NCI-H146 treated with DMSO at 0.1 percent for 48 hours (cell line): Measurements from ENCODE around the gene ANKRD62.
"Not testable (repeated sequence)": the region's sequence is repeated elsewhere in the genome, so short reads cannot be mapped to it uniquely, and the experiment has no call there.

Source experiments
- DNase-seq: peaks from one replicate; lab custom pipeline; 2025; ENCODE audit not compliant: unreplicated experiment; lab: John Stamatoyannopoulos, UW

Gene ANKRD62

DNA sequence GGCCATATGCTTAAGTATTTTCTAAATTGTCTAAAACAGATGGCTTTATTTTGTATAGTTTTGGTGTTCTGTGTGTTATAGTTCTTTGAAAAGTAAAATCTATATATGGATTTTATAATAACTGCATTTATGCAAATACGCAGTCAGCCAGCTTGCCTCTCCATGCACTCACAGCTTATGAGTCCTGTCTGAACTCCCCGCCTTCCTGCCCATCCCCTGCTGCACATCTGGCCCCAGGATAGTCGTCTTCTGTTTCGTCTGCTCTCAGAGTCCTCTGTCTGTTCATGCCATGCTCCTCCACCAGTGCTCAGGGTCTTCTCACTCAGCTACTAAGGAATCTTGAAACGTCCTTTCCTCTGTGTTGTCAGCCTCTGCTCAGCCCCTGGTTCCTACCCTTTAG, 28.2 kb upstream of the ANKRD62 start:
- no peak for DNase-seq

- no peak for DNase-seq
Measured at GRCh38 chr18:12066910-12067511, 26.6 kb upstream of the ANKRD62 start.

DNA sequence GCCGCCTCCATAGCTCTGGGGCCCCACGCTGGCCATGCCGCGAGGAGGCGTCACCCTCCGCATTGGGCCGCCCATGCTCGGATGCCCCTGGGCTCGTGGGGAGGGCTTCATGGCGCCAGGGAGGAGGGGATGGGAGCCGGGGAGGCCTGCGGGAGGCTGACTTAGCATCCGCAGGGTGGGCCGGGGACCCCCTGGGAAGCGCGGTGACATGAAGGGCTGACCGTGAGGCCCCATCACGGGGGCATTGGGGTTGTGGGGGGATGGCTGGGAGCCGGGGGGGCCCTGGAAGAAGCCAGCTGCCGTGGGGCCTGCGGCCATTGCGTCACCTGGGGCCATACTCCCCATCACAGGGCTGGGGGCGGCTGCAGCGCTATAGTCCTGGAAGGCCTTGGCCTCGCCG, 26.0 kb upstream of the ANKRD62 start:
- no peak for DNase-seq

GRCh38 chr18:12068316-12068949, 25.2 kb upstream of the ANKRD62 start:
- not testable (repeated sequence) for DNase-seq

- no peak for DNase-seq
Measured at GRCh38 chr18:12068950-12069320, 24.7 kb upstream of the ANKRD62 start.

GRCh38 chr18:12071066-12071465, 22.6 kb upstream of the ANKRD62 start:
- not testable (repeated sequence) for DNase-seq

DNA sequence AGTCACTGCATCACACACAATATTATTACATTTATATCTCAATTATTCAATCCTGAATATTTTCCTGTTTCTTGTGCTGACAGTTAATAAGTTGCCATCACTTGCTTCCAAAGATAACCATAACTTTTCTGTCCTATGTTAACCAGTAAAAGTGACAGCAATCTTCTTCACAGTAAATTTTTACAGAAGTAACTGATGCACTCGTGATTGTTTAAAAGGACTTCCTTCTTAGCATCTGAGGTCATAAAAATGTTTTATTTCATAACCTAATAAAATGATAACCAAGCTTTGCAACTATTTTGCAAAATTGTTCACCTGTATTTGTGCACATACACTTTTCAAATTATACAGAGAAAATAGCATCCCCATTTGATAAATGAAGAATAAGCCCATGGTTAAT, 20.6 kb upstream of the ANKRD62 start:
- DNase-seq = no peak

- no peak for DNase-seq
Measured at GRCh38 chr18:12074736-12075135, 18.9 kb upstream of the ANKRD62 start.

GRCh38 chr18:12076424-12077140, 17.1 kb upstream of the ANKRD62 start:
- peak; percentile 17 for DNase-seq

DNA sequence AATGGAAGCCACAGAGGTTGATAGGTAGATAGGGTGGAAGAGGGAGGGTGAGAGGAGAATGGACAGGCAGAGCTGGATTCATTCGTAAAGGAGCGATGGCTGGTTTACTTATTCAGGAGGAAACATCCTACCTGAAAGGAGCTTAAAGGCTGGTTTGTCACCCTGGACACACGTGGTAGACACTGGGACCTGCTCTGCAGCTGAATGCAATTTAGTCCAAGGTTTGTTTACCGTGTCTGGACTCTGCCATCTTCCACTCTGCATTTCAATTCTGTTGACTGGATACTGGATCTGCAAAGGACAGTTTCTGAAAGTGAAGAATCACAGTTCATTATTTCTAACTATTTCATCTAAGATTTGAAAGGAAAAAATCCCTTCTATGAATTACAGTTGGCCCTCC, 15.6 kb upstream of the ANKRD62 start:
- DNase-seq = not testable (repeated sequence)

DNA sequence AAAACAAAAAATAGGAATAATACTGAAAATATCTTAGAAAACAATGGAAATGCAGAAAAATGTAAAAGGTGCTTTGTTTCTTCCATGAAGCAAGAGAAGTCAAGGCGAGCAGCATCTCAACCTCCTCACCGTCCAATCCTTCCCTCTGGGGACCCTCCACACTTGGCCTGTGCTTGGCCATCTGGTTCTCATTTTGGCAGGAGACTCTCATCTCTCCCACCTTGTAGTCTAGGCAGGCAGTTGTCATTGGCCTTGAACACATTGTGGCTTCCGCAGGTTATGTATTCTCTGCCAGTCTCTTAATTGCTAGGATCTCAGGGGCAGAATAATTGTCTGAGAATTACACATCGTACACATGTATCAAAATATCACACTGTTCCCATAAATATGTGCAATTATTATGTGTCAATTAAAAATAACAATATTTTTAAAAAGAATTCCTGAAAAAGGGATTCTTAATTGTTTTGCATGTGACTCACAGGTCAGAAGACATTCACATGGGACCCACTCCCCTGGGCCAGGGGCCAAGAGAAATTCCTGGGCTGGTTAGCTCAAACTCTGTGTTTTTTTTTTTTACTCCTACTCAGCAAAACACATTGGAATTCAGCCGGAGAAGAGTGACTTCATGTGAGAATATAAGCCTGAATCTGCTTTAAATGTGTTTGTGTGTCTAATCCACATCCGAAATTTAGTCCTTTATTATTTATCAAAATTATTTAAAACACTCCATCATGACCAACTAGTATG, 14.0 kb upstream of the ANKRD62 start:
- no peak for DNase-seq

GRCh38 chr18:12085136-12085535, 8.5 kb upstream of the ANKRD62 start:
- DNase-seq = no peak

DNA sequence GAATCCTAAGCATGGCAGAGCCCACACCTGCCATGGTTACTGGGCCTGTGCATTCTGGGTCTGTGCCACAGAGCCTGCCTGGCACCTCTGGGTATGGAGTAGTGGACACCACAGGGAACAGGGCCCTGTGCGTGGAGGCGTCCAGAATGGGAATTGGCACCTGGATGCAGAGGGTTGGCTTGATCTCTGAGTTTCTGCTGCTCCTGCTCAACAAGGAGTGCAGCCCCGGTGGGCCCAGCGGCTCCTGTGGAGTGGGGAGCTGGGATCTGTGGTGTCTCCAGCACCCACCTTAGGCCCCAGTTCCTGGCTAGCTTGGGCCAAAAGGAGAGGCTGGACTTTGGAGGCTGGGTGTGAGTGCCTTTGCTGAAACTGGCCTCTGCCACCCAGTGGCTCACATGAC, 7.9 kb upstream of the ANKRD62 start:
- no peak for DNase-seq

- DNase-seq = no peak
Measured at GRCh38 chr18:12086249-12086648, 7.4 kb upstream of the ANKRD62 start.

DNA sequence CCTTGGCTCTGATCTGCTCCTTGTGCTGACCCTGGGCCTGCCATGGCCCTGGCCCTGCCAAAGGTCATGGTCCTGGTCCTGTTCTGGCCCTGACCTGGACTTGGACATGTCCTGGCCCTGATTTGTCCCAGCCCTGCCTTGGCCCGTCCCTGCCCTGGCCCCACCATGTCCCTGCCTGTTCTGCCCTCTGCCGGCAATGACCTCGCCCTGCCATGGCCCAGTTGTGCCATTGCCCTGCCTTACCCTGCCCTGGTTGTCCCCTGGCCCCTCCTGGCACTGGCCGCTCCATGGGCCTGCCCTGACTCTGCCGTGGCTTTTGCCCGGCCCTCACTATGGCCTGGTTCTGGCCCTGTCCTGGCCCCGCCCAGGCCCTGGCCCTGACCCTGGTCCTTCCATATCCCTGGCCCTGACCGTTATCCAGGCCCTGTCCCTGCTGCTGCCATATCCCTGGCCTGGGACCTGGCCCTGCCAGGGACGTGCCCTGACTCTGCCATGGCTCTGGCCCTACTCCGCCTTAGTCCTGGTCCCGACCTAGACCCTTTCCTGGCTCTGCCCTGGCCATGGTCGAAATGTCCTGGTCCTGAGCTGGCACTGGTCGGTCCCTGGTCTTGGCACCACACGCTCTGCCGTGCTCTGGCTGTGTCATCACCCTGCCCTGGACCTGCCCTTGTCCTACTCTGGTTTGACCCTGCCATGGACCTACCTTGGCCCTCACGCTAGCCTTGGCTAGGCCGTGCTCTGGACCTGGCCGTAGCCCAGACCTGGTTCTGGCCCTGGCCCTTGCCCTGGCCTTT, 6.8 kb upstream of the ANKRD62 start:
- no peak for DNase-seq

DNA sequence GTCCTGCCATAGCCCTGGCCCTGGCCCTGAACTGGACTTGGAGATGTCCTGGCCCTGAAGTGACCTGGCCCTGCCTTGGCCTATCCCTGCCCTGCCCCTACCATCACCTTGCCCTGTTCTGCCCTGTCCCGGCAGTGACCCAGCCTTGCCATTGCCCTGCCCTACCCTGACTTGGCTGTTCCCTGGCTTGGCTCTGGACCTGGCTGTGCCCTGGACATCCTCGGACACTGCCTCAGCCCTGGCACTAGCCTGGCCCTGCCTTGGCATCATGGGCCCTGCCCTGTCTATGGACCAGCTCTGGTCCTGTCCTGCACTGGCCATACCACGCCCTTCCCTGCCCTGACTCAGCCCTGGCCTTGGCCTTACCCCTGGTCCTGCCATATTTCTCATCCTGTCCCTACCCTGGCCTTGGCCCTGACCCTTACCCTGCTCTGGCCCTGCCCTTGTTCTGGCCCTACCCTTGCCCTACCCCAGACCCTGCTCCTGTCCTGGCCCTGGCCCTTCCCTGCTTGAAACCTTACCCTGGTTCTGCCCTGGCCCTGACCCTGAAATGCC, 6.1 kb upstream of the ANKRD62 start:
- DNase-seq = no peak

- no peak for DNase-seq
Measured at GRCh38 chr18:12088096-12088495, 5.5 kb upstream of the ANKRD62 start.

DNA sequence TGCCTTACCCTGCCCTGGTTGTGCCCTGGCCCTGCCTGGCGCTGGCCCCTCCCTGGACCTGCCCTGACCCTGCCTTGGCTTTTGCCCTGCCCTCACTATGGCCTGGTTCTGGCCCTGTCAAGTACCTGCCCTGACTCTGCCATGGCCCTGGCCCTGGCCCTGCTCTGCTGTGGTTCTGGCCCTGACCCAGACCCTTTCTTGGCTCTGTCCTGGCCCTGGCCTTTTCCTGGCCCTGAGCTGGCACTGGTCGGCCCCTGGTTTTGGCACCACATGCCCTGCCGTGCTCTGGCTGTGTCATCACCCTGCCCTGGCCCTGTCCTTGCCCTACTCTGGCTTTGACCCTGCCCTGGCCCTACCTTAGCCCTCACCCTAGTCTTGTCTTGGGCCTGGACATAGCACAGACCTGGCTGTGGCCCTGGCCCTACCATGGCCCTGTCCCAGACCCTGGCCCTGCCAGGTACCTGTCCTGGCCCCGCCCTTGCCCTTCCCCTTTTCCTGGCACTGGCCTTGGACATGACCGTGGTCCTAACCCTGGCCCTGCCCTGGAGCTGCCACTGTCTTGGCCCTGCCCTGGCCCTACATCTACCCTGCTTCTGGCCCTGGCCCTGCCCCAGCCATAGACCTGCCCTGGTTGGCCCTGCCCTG, 4.8 kb upstream of the ANKRD62 start:
- no peak for DNase-seq

GRCh38 chr18:12091538-12092141, 2.0 kb upstream of the ANKRD62 start:
- no peak for DNase-seq
